Measurements from ENCODE around the gene DENND1A.

- no peak for TF ChIP-seq POLR2A (IDR thresholded peaks at IDR 0.05)
- TF ChIP-seq CTCF (IDR thresholded peaks at IDR 0.05): no peak
- no peak for TF ChIP-seq EP300 (IDR thresholded peaks at IDR 0.05)
- no peak for TF ChIP-seq POLR2AphosphoS5 (IDR thresholded peaks at IDR 0.05)
Measured at GRCh38 chr9:123645762-123646161, 284.2 kb downstream of the DENND1A start.
